ENCODE results near the gene RPS6KL1.

The RPS6KL1 gene

DNA sequence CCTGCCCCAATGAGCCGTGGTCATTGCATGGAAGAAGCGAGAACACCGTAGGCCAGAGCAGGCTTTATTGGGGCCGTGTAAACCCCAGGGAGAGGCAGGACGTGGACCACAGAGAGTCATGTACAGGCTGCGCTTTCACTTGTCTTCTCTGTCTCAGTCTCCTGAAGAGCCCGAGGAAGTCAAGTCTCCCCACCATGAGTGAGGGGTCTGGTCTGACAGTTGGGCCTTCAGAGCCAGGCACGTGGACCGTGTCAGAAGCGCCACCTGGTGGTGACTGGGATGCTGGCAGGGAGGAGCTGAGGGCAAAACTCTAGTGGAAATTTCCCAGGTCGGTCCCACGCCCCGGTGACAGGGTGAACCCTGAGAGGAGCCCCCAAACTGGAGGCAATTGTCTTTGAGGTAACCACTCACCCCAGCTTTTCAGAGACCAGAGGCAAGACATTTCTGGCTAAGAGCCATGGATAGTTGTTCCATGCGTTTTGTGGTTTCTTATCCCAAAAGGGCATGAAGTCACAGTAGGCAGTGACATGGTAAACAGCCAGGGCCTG is 17.4 kb downstream of the RPS6KL1 start:
- Mint-ChIP-seq H3K4me3 (no peak overlapping the region), H3K4me1 (peaks cover 13% of the 10 kb centered on the region), H3K27ac (peak overlapping the region in 1 of 3 experiments; percentile 56), H3K9me3 (no peaks in the 10 kb centered on the region), H3K36me3 (ENCODE audit: low read depth) (peaks cover 30% of the 10 kb centered on the region), H3K27me3 (ENCODE audit: low read depth) (no peaks in the 10 kb centered on the region)
- TF ChIP-seq, protein P1, sequence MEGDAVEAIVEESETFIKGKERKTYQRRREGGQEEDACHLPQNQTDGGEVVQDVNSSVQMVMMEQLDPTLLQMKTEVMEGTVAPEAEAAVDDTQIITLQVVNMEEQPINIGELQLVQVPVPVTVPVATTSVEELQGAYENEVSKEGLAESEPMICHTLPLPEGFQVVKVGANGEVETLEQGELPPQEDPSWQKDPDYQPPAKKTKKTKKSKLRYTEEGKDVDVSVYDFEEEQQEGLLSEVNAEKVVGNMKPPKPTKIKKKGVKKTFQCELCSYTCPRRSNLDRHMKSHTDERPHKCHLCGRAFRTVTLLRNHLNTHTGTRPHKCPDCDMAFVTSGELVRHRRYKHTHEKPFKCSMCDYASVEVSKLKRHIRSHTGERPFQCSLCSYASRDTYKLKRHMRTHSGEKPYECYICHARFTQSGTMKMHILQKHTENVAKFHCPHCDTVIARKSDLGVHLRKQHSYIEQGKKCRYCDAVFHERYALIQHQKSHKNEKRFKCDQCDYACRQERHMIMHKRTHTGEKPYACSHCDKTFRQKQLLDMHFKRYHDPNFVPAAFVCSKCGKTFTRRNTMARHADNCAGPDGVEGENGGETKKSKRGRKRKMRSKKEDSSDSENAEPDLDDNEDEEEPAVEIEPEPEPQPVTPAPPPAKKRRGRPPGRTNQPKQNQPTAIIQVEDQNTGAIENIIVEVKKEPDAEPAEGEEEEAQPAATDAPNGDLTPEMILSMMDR (IDR thresholded peaks at IDR 0.05; ENCODE audit: unreplicated experiment in 3 of 3), result peak; percentile 82 to 87 (median 86)

DNA sequence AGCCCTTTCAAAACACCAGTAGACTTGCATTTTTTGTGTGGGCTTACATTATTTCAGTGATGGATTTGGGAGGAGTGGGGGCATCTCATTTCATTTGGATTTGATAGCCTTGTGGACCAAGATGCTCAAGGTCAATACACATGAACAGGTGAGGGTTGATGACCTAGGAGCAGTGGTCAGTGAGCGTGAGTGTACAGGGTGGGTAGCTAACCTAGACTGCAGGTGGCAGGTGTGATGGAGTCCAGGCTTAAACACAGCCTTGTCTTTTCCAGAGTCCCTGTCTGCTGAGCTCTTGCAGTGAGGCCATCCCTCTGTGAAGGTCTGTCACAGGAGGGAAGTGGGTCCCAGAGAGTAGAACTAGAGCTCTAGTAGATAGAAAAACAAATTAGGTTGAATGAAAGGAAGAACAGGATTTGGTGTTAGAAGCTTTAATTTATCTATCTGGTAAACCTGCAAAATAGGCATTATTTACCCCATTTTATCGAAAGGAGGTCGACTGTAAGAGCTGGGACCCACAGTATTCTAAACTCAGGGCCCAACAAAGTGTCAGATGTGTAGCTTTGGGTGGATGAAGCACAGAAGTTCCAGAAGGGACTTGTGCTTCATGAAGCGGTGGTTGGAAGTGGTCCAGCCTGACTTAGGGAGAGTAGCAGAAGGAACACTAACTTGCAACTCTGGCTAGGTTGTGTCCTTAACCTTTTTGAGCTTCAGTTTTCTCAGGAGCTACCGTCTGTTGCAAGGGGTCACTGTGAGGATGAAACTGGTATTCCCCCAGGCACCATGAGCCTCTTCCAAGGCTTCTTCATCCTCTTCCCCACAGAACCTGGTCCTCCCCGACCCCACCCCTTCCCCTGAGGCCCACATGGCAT is 18.2 kb downstream of the RPS6KL1 start:
- H3K27me3 Mint-ChIP-seq (ENCODE audit: low read depth), result no peaks in the 10 kb centered on the region
- H3K36me3 Mint-ChIP-seq (ENCODE audit: low read depth), result peaks cover 38% of the 10 kb centered on the region
- TF ChIP-seq, protein P1 (IDR thresholded peaks at IDR 0.05; ENCODE audit: unreplicated experiment in 3 of 3), result no peak
- no peaks in the 10 kb centered on the region for H3K9me3 Mint-ChIP-seq
- H3K4me3 Mint-ChIP-seq, result no peak overlapping the region
- peak overlapping the region in 1 of 3 experiments; percentile 0 for H3K27ac Mint-ChIP-seq
- H3K4me1 Mint-ChIP-seq, result peaks cover 13% of the 10 kb centered on the region

DNA sequence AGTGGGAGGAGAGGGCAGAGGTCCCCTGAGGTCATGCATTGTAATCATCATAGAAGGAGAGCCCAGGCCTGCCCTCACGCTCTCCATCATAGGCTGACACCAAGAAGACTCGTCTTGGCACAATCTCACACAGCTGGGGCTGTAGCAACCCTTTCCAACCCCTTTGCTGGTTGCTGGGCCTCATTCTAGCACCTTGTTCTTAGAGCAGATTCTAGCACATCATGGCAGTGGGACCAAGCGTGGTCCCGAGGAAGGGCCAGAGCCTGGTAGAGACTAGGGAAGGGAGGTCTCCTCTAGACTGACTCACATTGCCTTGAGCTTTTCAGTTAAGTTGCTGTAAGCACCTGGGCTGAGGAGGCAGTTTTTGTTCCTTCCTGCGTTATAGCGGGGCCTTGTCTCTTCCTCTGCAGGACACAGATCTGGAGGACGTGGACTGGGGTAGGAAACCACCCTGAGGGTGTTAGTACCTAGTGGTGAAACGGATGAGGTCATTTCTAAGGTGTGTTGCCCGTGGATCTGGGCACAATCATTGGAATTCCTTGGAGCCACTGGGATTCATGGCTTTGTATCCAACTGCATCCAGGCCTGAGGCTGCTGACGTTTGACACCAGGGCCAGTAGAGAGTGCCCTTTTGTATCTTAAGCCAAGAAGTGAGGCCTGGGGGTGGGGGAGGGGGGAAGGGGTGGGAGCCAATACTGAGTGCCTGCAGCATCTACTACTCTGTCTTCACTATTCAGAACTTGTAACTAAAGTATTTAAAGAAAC is 19.9 kb downstream of the RPS6KL1 start:
- Mint-ChIP-seq H3K4me3 (no peak overlapping the region), H3K4me1 (peaks cover 8% of the 10 kb centered on the region), H3K27ac (no peak overlapping the region), H3K36me3 (ENCODE audit: low read depth) (peaks cover 55% of the 10 kb centered on the region), H3K9me3 (no peaks in the 10 kb centered on the region), H3K27me3 (ENCODE audit: low read depth) (no peaks in the 10 kb centered on the region)
- TF ChIP-seq, protein P1 (IDR thresholded peaks at IDR 0.05; ENCODE audit: unreplicated experiment in 3 of 3), result no peak

DNA sequence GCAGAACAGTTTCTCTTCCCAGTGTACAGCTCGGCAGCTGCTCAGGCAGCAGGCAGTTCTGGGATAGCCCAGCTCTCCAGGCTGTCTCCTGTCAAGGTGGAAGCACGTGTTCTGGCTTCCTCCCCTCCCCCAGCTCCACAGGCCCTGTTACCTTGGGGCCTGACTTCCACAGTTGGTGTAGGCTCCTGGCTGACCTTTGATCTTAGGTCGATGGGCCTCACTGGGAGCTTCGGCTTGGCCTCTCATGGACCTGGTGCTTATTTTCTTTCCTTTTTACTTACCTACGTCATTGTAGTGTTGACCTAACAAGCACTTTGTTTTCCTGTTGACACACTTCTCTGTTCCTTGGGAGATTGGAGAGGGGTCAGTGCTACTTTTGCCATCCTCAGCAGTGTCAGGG is 24.4 kb downstream of the RPS6KL1 start:
- no peaks in the 10 kb centered on the region for H3K27me3 Mint-ChIP-seq (ENCODE audit: low read depth)
- peaks cover 90% of the 10 kb centered on the region for H3K36me3 Mint-ChIP-seq (ENCODE audit: low read depth)
- no peaks in the 10 kb centered on the region for H3K4me1 Mint-ChIP-seq
- TF ChIP-seq, protein P1 (IDR thresholded peaks at IDR 0.05; ENCODE audit: unreplicated experiment in 3 of 3), result no peak
- no peak overlapping the region for H3K4me3 Mint-ChIP-seq
- no peak overlapping the region for H3K27ac Mint-ChIP-seq
- no peaks in the 10 kb centered on the region for H3K9me3 Mint-ChIP-seq

DNA sequence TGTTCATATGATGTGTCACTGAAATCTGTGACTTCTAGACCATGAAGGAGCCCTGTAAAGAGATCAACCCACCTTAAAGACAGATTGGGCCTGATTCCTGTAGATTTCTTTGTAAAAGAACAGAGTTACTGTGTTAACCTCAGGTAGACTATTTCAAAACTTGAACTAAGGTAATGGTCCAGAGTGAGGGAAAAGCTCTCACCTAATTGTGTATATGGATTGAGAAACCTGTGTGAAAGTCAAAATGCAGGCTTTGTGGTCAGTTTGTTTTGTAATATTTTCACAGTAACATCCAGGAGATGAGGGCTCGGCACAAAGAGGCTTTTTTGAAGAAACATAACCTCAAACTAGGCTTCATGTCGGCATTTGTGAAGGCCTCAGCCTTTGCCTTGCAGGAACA is 25.0 kb downstream of the RPS6KL1 start:
- Mint-ChIP-seq H3K27me3 (ENCODE audit: low read depth) (no peaks in the 10 kb centered on the region), H3K27ac (no peak overlapping the region), H3K9me3 (no peaks in the 10 kb centered on the region), H3K4me3 (no peak overlapping the region), H3K4me1 (no peaks in the 10 kb centered on the region), H3K36me3 (ENCODE audit: low read depth) (peaks cover 94% of the 10 kb centered on the region)
- TF ChIP-seq, protein P1 (IDR thresholded peaks at IDR 0.05; ENCODE audit: unreplicated experiment in 3 of 3), result no peak
